ENCODE measurements around the gene CENPA. TPM values are rescaled to one million over a fixed set of nuclear protein-coding genes. Genes with fewer than 3 reads are reported as not detected.

Gene CENPA
- total RNA-seq, 4 donors from 2014 or later: 0.46 to 1.1 TPM; not detected in 2

DNA sequence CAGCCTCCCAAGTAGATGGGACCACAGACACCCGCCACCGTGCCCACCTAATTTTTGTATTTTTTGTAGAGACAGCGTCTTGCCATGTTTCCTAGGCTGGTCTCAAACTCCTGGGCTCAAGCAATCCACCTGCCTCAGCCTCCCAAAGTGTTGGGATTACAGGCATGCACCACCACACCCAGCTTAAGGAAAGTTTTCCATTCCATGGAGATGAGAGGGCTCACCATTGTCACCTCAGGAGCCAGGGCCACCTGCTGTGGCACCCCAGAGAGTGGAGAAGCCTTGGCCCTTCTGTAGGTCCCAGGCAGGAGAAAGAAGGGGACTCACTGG, 17.1 kb upstream of the CENPA start:
- DNase-seq (ENCODE audit: low spot score) (no peak), ATAC-seq (ENCODE audit: low FRiP score) (no peak)
- TF ChIP-seq CTCF (IDR thresholded peaks at IDR 0.05): no peak

- DNase-seq (ENCODE audit: low spot score) (peak; percentile 46), ATAC-seq (ENCODE audit: low FRiP score) (peak; percentile 59)
- no peak for TF ChIP-seq CTCF (IDR thresholded peaks at IDR 0.05)
Observed at GRCh38 chr2:26769089-26769761, 16.6 kb upstream of the CENPA start.

- DNase-seq (ENCODE audit: low spot score): peak; percentile 67
- ATAC-seq (ENCODE audit: low FRiP score): peak; percentile 33
- no peak for TF ChIP-seq CTCF (IDR thresholded peaks at IDR 0.05)
Observed at GRCh38 chr2:26770986-26771586, 14.8 kb upstream of the CENPA start.

- ATAC-seq (ENCODE audit: low FRiP score) (peak; percentile 59), DNase-seq (ENCODE audit: low spot score) (peak; percentile 75)
- no peak for TF ChIP-seq CTCF (IDR thresholded peaks at IDR 0.05)
Observed at GRCh38 chr2:26772064-26773001, 13.5 kb upstream of the CENPA start.

GRCh38 chr2:26776195-26776800, 9.6 kb upstream of the CENPA start:
- ATAC-seq (ENCODE audit: low FRiP score): no peak
- DNase-seq (ENCODE audit: low spot score): no peak
- TF ChIP-seq CTCF (IDR thresholded peaks at IDR 0.05): no peak

DNA sequence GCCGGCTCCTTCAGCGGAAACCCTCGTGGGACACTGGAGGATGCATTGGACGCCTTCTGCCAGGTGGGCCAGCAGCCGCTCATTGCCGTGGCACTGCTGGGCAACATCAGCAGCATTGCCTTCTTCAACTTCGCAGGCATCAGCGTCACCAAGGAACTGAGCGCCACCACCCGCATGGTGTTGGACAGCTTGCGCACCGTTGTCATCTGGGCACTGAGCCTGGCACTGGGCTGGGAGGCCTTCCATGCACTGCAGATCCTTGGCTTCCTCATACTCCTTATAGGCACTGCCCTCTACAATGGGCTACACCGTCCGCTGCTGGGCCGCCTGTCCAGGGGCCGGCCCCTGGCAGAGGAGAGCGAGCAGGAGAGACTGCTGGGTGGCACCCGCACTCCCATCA, 7.8 kb upstream of the CENPA start:
- ATAC-seq (ENCODE audit: low FRiP score): no peak
- no peak for DNase-seq (ENCODE audit: low spot score)
- TF ChIP-seq CTCF (IDR thresholded peaks at IDR 0.05): no peak

All from omental fat pad (tissue), 4 donors.